ENCODE data around the gene SORBS2.

The SORBS2 gene

DNA sequence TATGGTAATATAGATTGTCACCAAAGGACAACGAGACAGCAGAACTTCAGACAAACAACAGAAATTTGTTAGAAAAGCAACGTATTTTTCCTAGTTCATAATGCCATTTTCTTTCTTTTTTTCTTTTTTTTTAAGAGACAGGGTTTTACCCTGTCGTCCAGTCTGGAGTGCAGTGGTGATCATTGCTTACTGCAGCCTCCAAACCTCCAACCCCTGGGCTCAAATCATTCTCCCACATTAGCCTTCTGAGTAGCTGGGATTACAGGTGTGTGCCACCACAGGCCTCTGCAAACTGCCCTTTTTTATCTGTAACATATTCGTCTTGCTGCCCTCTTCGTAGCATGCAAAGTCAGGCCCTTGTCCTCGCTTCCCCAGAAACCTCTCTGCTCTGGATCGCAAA is 160.1 kb downstream of the SORBS2 start:
- H3K4me1 Mint-ChIP-seq: peaks cover 35% of the 10 kb centered on the region
- no peak overlapping the region for H3K4me3 Mint-ChIP-seq
- no peak for DNase-seq
- no peaks in the 10 kb centered on the region for H3K9me3 Mint-ChIP-seq
- H3K27ac Mint-ChIP-seq: peak overlapping the region; percentile 39
- peaks cover 3% of the 10 kb centered on the region for H3K36me3 Mint-ChIP-seq (ENCODE audit: low read depth)
- no peak for TF ChIP-seq CTCF (IDR thresholded peaks at IDR 0.05)
- H3K27me3 Mint-ChIP-seq (ENCODE audit: low read depth, poor library complexity): peaks cover 4% of the 10 kb centered on the region

- Mint-ChIP-seq H3K27me3 (ENCODE audit: low read depth, poor library complexity) (peaks cover 4% of the 10 kb centered on the region), H3K9me3 (no peaks in the 10 kb centered on the region), H3K4me3 (no peak overlapping the region), H3K27ac (no peak overlapping the region), H3K4me1 (peaks cover 29% of the 10 kb centered on the region), H3K36me3 (ENCODE audit: low read depth) (peaks cover 4% of the 10 kb centered on the region)
- TF ChIP-seq CTCF (IDR thresholded peaks at IDR 0.05): no peak
- DNase-seq: no peak
Observed at GRCh38 chr4:185651137-185651677, 160.8 kb downstream of the SORBS2 start.

DNA sequence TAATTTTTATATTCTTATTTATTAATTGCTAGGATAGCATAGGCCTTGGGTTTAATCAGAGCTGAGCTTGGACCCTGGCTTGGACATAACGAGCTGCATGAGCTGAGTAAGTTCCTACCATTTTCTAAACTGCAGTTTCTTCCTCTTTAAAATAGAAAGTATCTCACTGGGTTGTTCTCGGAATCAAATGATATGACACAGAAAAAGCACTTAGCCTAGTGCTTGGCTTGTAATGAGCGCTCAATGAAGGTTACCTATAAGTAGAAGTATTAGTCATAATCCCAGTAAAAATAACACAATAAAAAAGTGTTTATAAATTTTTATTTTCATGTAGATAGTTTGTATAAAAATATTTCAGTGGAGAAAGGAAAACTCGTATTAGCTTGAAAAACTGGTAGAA is 163.4 kb downstream of the SORBS2 start:
- DNase-seq: no peak
- peaks cover 4% of the 10 kb centered on the region for H3K27me3 Mint-ChIP-seq (ENCODE audit: low read depth, poor library complexity)
- H3K4me3 Mint-ChIP-seq: no peak overlapping the region
- TF ChIP-seq CTCF (IDR thresholded peaks at IDR 0.05): no peak
- H3K27ac Mint-ChIP-seq: no peak overlapping the region
- no peaks in the 10 kb centered on the region for H3K9me3 Mint-ChIP-seq
- H3K4me1 Mint-ChIP-seq: peaks cover 12% of the 10 kb centered on the region
- H3K36me3 Mint-ChIP-seq (ENCODE audit: low read depth): peaks cover 4% of the 10 kb centered on the region

GRCh38 chr4:185645403-185645802 is 166.6 kb downstream of the SORBS2 start:
- Mint-ChIP-seq H3K9me3 (no peaks in the 10 kb centered on the region), H3K27ac (no peak overlapping the region), H3K4me1 (peaks cover 27% of the 10 kb centered on the region), H3K27me3 (ENCODE audit: low read depth, poor library complexity) (peaks cover 8% of the 10 kb centered on the region), H3K4me3 (no peak overlapping the region), H3K36me3 (ENCODE audit: low read depth) (peaks cover 4% of the 10 kb centered on the region)
- TF ChIP-seq CTCF (IDR thresholded peaks at IDR 0.05): no peak
- no peak for DNase-seq

GRCh38 chr4:185644408-185644807 is 167.6 kb downstream of the SORBS2 start:
- H3K27ac Mint-ChIP-seq: no peak overlapping the region
- H3K27me3 Mint-ChIP-seq (ENCODE audit: low read depth, poor library complexity): peaks cover 6% of the 10 kb centered on the region
- no peak for TF ChIP-seq CTCF (IDR thresholded peaks at IDR 0.05)
- H3K4me3 Mint-ChIP-seq: no peak overlapping the region
- peaks cover 4% of the 10 kb centered on the region for H3K36me3 Mint-ChIP-seq (ENCODE audit: low read depth)
- no peaks in the 10 kb centered on the region for H3K9me3 Mint-ChIP-seq
- no peak for DNase-seq
- peaks cover 27% of the 10 kb centered on the region for H3K4me1 Mint-ChIP-seq

DNA sequence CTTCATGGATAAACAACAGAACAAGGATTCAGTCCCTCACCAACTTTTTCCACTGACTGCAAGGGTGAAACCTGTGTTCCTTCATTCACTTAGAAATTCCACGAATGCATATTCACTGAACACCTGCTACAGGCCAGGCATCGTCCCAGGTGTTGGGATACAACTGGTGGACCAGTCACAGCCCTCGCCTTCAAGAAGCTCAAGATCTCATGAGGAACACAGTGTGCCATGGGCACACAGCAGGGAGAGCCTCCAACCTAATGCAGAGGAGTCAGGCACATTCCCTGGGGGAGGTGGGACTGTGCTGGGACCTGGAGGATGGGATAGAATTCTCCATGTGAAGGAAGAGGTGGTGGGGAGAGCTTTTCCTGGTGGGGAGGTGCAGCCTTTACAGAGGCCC is 169.1 kb downstream of the SORBS2 start:
- peaks cover 4% of the 10 kb centered on the region for H3K27me3 Mint-ChIP-seq (ENCODE audit: low read depth, poor library complexity)
- H3K4me1 Mint-ChIP-seq: peaks cover 27% of the 10 kb centered on the region
- no peak for DNase-seq
- H3K36me3 Mint-ChIP-seq (ENCODE audit: low read depth): peaks cover 4% of the 10 kb centered on the region
- no peak for TF ChIP-seq CTCF (IDR thresholded peaks at IDR 0.05)
- no peak overlapping the region for H3K27ac Mint-ChIP-seq
- H3K9me3 Mint-ChIP-seq: no peaks in the 10 kb centered on the region
- no peak overlapping the region for H3K4me3 Mint-ChIP-seq

Measured in nephron progenitor cell (in vitro differentiated cells).